MM.1S (cell line): Measurements from ENCODE around the gene MYPN.
A peak's percentile ranks its signal among the peaks of the same experiment; 100 is the strongest.

ENCODE experiments used
- DNase-seq: peaks from one replicate; pipeline ENCODE4 v3.0.0-alpha.2; 2015
- H2AFZ ChIP-seq: fragments of 300-600 bp; sonication (generic); 2 replicates; pipeline ENCODE4 v1.6.0; 2016; ENCODE audit warnings: antibody characterized with exemption, low read length
- H3F3A ChIP-seq: fragments of 300-600 bp; sonication (generic); 2 replicates; pipeline ENCODE4 v1.6.1; 2016; ENCODE audit warnings: mild to moderate bottlenecking, antibody characterized with exemption, low read length, moderate library complexity, mixed read lengths; ENCODE audit not compliant: insufficient read depth
- H3K27ac ChIP-seq: fragments of 300-600 bp; sonication (generic); 2 replicates; pipeline ENCODE4 v1.5.1; 2016; ENCODE audit warnings: mild to moderate bottlenecking, low read length
- H3K27me3 ChIP-seq: fragments of 300-600 bp; sonication (generic); replicated peaks from 2 replicates; pipeline ENCODE4 v1.6.0; 2016; ENCODE audit warnings: low read length; ENCODE audit not compliant: insufficient read depth
- H3K36me3 ChIP-seq: fragments of 300-600 bp; sonication (generic); replicated peaks from 2 replicates; pipeline ENCODE4 v1.6.1; 2016; ENCODE audit warnings: mild to moderate bottlenecking, low read length, mixed read lengths; ENCODE audit not compliant: insufficient read depth
- H3K4me1 ChIP-seq: fragments of 300-600 bp; sonication (generic); 2 replicates; pipeline ENCODE4 v1.6.1; 2016; ENCODE audit warnings: low read length, mixed read lengths
- H3K4me2 ChIP-seq: fragments of 300-600 bp; sonication (generic); 2 replicates; pipeline ENCODE4 v1.6.0; 2016; ENCODE audit warnings: low read depth, low read length
- H3K4me3 ChIP-seq: fragments of 300-600 bp; sonication (generic); 2 replicates; pipeline ENCODE4 v1.5.1; 2016; ENCODE audit warnings: low read length, mixed read lengths
- H3K79me2 ChIP-seq: fragments of 300-600 bp; sonication (generic); 2 replicates; pipeline ENCODE4 v1.6.1; 2016; ENCODE audit warnings: mixed run types, low read length, mixed read lengths
- H3K9ac ChIP-seq: fragments of 300-600 bp; sonication (generic); 2 replicates; pipeline ENCODE4 v1.6.1; 2016; ENCODE audit warnings: low read length, mixed read lengths
- H3K9me2 ChIP-seq: fragments of 300-600 bp; sonication (generic); replicated peaks from 2 replicates; pipeline ENCODE4 v1.6.1; 2016; ENCODE audit warnings: mild to moderate bottlenecking, low read length, mixed read lengths; ENCODE audit not compliant: insufficient read depth
- H3K9me3 ChIP-seq: fragments of 300-600 bp; sonication (generic); replicated peaks from 2 replicates; pipeline ENCODE4 v1.6.1; 2016; ENCODE audit warnings: mild to moderate bottlenecking, low read length, mixed read lengths; ENCODE audit not compliant: insufficient read depth
- H4K20me1 ChIP-seq: fragments of 300-600 bp; sonication (generic); 2 replicates; pipeline ENCODE4 v1.6.1; 2016; ENCODE audit warnings: mild to moderate bottlenecking, low read length, moderate library complexity, mixed read lengths; ENCODE audit not compliant: insufficient read depth
- EZH2 ChIP-seq: fragments of 300-600 bp; sonication (generic); optimal IDR thresholded peaks from 2 replicates; pipeline ENCODE3; 2017; ENCODE audit warnings: low read depth, mild to moderate bottlenecking, antibody characterized with exemption, low read length, mixed read lengths
- EZH2phosphoT487 ChIP-seq: fragments of 300-600 bp; sonication (generic); IDR thresholded peaks from 2 replicates; pipeline ENCODE4 v1.6.1; 2018; ENCODE audit warnings: antibody characterized with exemption, low read length
- TF ChIP-seq, protein P1 (sequence below): fragments of 300-600 bp; sonication (generic); IDR thresholded peaks from 2 replicates; pipeline ENCODE4 v1.5.1; 2016; ENCODE audit warnings: antibody characterized with exemption, low read length, mixed read lengths

Gene MYPN

DNA sequence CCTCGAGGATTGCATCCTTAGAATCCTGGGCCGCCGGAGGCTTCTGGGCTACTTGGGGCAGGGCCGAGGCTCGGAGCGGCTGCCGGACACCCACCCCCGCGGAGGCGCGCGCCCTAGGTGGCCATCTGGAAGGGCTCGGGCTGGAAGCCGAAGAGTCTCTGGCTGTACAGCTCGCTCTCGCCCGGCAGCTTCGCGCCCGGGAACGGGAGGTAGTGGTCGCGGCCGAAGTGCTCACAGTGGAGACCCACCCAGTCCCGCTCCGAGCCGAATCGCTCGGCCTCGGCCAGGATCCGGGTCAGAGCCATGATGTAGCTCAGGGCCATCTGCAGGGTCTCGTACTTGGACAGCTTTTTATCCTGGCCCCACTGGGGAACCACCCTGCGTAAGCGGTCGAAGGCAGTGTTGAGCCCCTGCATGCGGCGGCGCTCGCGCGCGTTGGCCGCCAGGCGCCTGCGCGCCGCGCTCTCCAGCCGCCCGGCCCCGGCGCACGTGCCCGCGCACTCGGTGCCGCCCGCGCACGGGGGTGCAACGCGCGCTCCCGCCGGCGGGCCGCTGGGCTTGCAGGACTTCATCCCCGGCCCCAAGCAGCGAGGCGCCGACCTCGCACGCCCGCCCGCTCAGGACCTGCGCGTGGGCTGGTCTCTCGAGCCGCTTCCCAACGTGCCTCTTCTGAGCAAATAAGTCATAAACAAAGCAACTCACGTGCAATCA, 122.0 kb downstream of the MYPN start:
- peak; percentile 80 for DNase-seq
- H2AFZ ChIP-seq, result peak overlapping the region; percentile 94

DNA sequence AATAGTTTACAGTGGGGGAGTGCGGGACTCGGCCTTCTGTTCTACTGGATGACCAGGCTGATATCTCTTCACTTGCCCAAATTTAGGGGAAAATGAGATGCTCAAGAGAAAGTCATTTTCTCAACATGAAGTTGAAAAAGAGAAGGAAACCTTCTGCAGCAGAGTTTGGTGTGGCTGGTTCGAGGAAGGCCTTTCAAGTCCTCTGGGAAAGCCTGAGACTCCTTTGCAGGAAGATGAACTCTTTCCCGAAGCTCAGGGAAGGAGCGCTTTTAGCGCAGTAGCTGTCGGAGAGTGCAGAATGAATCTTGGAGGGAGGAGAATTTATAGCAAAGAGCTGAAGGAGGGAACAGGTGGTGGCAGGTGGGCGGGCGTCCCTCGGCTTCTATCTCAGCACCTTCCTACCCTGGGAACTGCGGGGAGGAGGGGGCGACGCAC, 122.5 kb downstream of the MYPN start, which contains the start of gene ATOH7:
TSS of gene ATOH7 (minus strand) at position 297 of the 435 bp plus-strand sequence. CDS start 436 bp downstream, outside the sequence.
- Histone ChIP-seq H3K36me3 (no peaks in the 10 kb centered on the region), H3K9me2 (no peaks in the 10 kb centered on the region), H3K27me3 (0 out of 2 replicates have a peak, but pooled peaks cover 4% of the 10 kb centered on the region), H3K4me2 (peak within 1 kb of the TSS; percentile 86), H4K20me1 (no peaks in the 10 kb centered on the region), H3K4me3 (peak within 1 kb of the TSS; percentile 75), H3K27ac (peak within 1 kb of the TSS; percentile 19; the same call in 1 of the 2 replicates), H3K79me2 (no peaks in the 10 kb centered on the region), H3K9me3 (no peaks in the 10 kb centered on the region), H3K4me1 (peaks cover 5% of the 10 kb centered on the region; the same call in 1 of the 2 replicates), H2AFZ (peak within 1 kb of the TSS; percentile 94), H3F3A (0 out of 2 replicates have a peak, but pooled peaks cover 2% of the 10 kb centered on the region), H3K9ac (peak within 1 kb of the TSS; percentile 72)
- TF ChIP-seq, protein P1, sequence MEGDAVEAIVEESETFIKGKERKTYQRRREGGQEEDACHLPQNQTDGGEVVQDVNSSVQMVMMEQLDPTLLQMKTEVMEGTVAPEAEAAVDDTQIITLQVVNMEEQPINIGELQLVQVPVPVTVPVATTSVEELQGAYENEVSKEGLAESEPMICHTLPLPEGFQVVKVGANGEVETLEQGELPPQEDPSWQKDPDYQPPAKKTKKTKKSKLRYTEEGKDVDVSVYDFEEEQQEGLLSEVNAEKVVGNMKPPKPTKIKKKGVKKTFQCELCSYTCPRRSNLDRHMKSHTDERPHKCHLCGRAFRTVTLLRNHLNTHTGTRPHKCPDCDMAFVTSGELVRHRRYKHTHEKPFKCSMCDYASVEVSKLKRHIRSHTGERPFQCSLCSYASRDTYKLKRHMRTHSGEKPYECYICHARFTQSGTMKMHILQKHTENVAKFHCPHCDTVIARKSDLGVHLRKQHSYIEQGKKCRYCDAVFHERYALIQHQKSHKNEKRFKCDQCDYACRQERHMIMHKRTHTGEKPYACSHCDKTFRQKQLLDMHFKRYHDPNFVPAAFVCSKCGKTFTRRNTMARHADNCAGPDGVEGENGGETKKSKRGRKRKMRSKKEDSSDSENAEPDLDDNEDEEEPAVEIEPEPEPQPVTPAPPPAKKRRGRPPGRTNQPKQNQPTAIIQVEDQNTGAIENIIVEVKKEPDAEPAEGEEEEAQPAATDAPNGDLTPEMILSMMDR, result no peak
- TF ChIP-seq EZH2 (no peak), EZH2phosphoT487 (no peak)
- no peak for DNase-seq

More for the DNA sequence above, 122.0 kb downstream of the MYPN start:
- peak overlapping the region; percentile 72 for H3K9ac ChIP-seq
- 0 out of 2 replicates have a peak, but pooled peaks cover 2% of the 10 kb centered on the region for H3F3A ChIP-seq
- H4K20me1 ChIP-seq, result no peaks in the 10 kb centered on the region
- TF ChIP-seq, protein P1, result peak; percentile 11; the same call in 1 of the 2 replicates
- TF ChIP-seq EZH2, result no peak
- TF ChIP-seq EZH2phosphoT487, result no peak
- H3K36me3 ChIP-seq, result no peaks in the 10 kb centered on the region
- H3K4me2 ChIP-seq, result peak overlapping the region; percentile 86
- H3K4me3 ChIP-seq, result peak overlapping the region; percentile 75
- peak overlapping the region; percentile 19; the same call in 1 of the 2 replicates for H3K27ac ChIP-seq
- H3K9me2 ChIP-seq, result no peaks in the 10 kb centered on the region
- no peaks in the 10 kb centered on the region for H3K9me3 ChIP-seq
- H3K27me3 ChIP-seq, result 0 out of 2 replicates have a peak, but pooled peaks cover 4% of the 10 kb centered on the region
- peaks cover 5% of the 10 kb centered on the region; the same call in 1 of the 2 replicates for H3K4me1 ChIP-seq
- no peaks in the 10 kb centered on the region for H3K79me2 ChIP-seq

- no peak overlapping the region for H3K4me2 ChIP-seq
- no peak overlapping the region for H3K4me3 ChIP-seq
- H3K4me1 ChIP-seq, result peaks cover 5% of the 10 kb centered on the region; the same call in 1 of the 2 replicates
- no peak overlapping the region for H3K27ac ChIP-seq
- no peaks in the 10 kb centered on the region for H3K36me3 ChIP-seq
- H3K9ac ChIP-seq, result no peak overlapping the region
- no peaks in the 10 kb centered on the region for H3K9me3 ChIP-seq
- H3K27me3 ChIP-seq, result 0 out of 2 replicates have a peak, but pooled peaks cover 4% of the 10 kb centered on the region
- H4K20me1 ChIP-seq, result no peaks in the 10 kb centered on the region
- DNase-seq, result no peak
- 0 out of 2 replicates have a peak, but pooled peaks cover 2% of the 10 kb centered on the region for H3F3A ChIP-seq
- H2AFZ ChIP-seq, result no peak overlapping the region
- TF ChIP-seq, protein P1, result no peak
- TF ChIP-seq EZH2phosphoT487 (no peak), EZH2 (no peak)
- H3K9me2 ChIP-seq, result no peaks in the 10 kb centered on the region
- H3K79me2 ChIP-seq, result no peaks in the 10 kb centered on the region
Measured at GRCh38 chr10:68233046-68233445, 123.8 kb downstream of the MYPN start.
